Activated CD8-positive, alpha-beta memory T cell treated with anti-CD3 and anti-CD28 coated beads for 36 hours (primary cell): Measurements from ENCODE around the gene ACR. TPM values are rescaled to one million over a fixed set of nuclear protein-coding genes. Genes with fewer than 3 reads are reported as not detected.
"Not testable (repeated sequence)": the region's sequence is repeated elsewhere in the genome, so short reads cannot be mapped to it uniquely, and the experiment has no call there.

Experiments used
- CTCF ChIA-PET: fragments of 350-600 bp; sonication (Branson Sonifier 250); formaldehyde crosslinking; loops from one replicate; lab custom pipeline; 2021; ENCODE audit warnings: antibody characterized with exemption; lab: Charles Lee
- POLR2A ChIA-PET: fragments of 350-600 bp; sonication (Branson Sonifier 250); formaldehyde crosslinking; loops from one replicate; lab custom pipeline; 2021; ENCODE audit warnings: antibody characterized with exemption; lab: Charles Lee
- total RNA-seq, 2 experiments: library from RNA; stranded (reverse); gene quantifications; one replicate each; pipeline ENCODE4 v1.2.3, GENCODE V29; 2021

The ACR gene
- total RNA-seq, 2 experiments from 2014 or later, result not detected

DNA sequence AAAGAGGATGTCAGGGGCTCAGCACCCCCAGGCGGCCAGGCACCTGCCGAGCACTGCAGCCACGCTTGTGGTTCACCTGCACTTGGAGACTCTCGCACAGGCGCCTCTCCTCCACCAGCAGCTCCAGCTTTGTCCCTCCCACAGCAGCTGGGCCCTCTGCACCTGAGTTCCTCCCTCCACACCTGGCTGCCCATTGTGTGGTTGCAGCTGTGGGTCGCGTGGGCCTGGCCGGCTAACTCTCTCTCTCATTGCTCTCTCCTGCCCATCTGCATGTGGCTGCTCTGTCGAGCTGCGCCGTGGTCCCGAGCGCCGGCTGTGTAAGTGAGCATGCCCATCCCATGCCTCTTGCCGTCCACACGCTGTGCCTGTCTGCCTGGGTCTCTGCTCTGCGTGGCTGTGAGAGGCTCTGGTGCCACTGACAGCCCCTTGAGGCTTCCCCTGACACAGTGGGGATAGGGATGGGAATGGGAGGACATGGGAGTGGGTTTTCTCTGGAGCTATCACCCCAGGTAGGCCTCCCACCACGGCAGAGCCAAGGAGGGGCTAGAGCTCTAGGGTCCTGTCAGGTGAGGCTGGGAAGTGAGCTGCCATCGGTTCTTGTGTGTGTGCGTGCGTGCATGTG lies 8.5 kb upstream of the ACR start:
- ChIA-PET POLR2A (no interaction called here), CTCF (no interaction called here)

GRCh38 chr22:50730013-50730891 lies 7.8 kb upstream of the ACR start:
- ChIA-PET CTCF (no interaction called here), POLR2A (no interaction called here)

DNA sequence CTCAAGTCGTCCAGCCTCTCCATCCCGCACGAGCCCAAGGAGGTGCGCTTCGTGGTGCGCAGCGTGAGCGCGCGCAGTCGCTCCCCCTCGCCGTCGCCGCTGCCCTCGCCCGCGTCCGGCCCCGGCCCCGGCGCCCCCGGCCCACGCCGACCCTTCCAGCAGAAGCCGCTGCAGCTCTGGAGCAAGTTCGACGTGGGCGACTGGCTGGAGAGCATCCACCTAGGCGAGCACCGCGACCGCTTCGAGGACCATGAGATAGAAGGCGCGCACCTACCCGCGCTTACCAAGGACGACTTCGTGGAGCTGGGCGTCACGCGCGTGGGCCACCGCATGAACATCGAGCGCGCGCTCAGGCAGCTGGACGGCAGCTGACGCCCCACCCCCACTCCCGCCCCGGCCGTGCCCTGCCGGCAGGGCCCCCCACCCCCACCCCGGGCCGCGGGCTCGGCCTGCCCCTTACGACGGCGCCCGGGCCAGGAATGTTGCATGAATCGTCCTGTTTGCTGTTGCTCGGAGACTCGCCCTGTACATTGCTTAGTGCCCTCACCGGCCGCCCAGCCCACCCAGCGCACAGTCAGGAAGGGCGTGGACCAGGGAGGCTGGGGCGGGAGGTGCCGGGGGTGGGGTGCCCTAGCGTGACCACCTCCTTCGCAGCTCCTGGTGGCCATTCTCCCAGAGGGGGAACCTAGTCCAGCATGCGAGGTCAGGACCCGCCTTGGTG lies 6.9 kb upstream of the ACR start:
- ChIA-PET CTCF (interaction anchor here (0.6 to 1.4 kb wide), 2 partner anchors 32 to 38 kb away, joined by 3 to 4 read pairs; no protein-coding TSS in a partner anchor), POLR2A (no interaction called here)

DNA sequence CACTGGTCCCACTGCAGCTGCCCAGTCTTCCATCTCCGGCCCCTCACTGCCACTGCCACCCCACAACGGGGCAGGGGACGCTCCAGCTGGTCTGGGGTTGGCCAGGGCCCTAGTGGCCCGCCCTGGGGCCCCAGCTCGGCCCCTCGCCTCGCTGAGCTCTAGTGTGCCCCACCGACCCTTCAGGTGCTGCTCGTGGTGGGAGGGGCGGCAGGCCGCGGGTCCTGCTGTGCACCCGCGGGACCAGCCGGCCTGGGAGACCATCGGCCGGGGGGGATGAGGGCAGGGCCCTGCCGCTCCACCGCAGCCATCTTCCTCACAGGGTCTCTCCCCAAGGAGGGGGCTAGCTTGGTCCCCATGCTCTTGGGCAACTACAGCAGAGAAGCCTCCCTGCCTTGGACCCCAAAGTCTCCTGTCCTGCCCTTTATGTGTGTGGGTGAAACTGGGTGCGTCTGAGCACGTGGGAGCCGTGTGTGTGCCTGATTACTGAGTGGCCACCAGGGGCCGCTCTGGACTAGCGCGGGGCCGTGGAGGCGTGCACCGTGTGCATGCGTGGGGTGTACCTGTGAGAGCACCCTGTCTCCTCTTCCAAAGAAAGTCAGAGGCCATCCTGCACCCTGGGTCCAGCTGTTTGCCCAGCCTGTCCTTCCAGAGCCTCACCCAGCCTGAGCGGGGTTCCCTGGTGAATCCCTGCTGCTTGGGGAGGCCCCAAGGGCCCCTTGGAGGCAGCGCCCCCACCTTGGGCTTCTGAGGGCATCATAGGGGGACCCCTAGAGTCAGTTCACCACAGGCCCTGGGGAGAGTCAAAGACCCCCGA lies 6.0 kb upstream of the ACR start:
- CTCF ChIA-PET, result interaction anchor here (0.6 to 1.4 kb wide), 2 partner anchors 39 to 358 kb away, joined by 3 to 4 read pairs; no protein-coding TSS in a partner anchor
- POLR2A ChIA-PET, result no interaction called here

GRCh38 chr22:50732681-50733080 lies 5.3 kb upstream of the ACR start:
- ChIA-PET POLR2A (no interaction called here), CTCF (interaction anchor here (0.6 to 1.4 kb wide), 2 partner anchors 40 to 358 kb away, joined by 3 to 4 read pairs; no protein-coding TSS in a partner anchor)

DNA sequence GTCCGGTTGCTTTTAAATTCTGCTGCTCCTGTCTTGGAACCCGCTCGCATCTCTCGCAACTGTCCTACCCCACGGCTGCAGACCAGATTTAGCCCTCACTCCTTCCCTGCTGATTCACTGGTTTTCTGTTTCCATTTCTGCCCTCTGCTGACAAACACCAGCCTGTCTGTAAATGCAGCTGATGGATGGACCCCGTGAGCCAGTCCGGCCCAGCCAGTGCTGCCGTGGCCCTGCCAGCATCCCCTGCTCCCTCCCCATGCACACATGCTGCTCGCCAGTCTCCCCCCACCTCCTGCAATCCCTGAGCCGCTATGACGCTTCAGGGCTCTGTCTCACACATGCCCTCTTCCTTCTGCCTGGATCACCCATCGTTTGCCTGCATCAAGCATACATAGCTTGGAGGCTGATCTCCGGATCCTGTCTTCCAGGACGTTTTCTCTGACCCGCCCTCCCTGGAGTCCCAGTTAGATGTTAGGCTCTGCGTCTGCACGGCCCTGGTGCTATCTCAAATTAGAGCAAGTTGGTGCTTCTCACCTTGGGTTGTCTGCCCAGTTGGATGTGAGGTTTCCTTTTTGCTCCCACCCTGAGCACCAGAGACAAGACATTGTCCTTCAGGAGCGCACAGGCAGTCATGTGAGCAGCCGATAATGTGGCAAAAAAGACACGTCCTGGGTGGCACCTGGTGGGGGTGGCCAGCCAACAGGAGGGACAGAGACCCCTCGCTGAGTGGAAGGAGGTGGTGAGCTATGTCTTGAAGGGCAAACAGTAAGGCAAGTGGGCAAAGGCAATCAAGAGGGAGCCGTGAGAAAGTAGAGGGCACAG lies 4.3 kb upstream of the ACR start:
- ChIA-PET POLR2A (no interaction called here), CTCF (no interaction called here)

- POLR2A ChIA-PET, result no interaction called here
- CTCF ChIA-PET, result no interaction called here
Measured at GRCh38 chr22:50734343-50734771, 3.6 kb upstream of the ACR start.

GRCh38 chr22:50734986-50735738 lies 2.8 kb upstream of the ACR start:
- ChIA-PET POLR2A (no interaction called here), CTCF (no interaction called here)

- POLR2A ChIA-PET, result no interaction called here
- CTCF ChIA-PET, result no interaction called here
Measured at GRCh38 chr22:50735739-50736030, 2.3 kb upstream of the ACR start.

- POLR2A ChIA-PET, result no interaction called here
- CTCF ChIA-PET, result no interaction called here
Measured at GRCh38 chr22:50738649-50739227, 734 bp downstream of the ACR start.

GRCh38 chr22:50739279-50739691 lies 1.3 kb downstream of the ACR start:
- ChIA-PET POLR2A (no interaction called here), CTCF (no interaction called here)

DNA sequence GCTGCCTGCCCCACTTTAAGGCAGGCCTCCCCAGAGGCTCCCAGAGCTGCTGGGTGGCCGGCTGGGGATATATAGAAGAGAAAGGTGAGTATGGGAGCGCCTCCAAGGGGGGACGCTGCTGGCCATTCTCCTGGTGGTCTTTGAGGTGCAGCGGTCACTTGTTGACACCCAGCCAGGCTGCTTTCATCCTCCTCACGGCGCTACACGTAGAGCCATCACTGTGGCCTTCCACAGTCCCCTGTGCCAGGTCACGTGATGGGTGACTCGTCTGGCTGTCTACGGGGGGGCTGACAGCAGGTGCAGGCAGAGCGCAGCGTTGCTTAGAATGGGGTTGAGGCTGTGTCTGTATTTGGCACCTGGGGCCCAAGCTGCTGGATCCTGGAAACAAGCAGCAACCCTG lies 1.9 kb downstream of the ACR start:
- POLR2A ChIA-PET, result no interaction called here
- CTCF ChIA-PET, result no interaction called here

GRCh38 chr22:50740714-50741113 lies 2.7 kb downstream of the ACR start:
- POLR2A ChIA-PET, CTCF ChIA-PET: not testable (repeated sequence)

- POLR2A ChIA-PET, CTCF ChIA-PET: not testable (repeated sequence)
Measured at GRCh38 chr22:50744424-50744823, 6.4 kb downstream of the ACR start.

DNA sequence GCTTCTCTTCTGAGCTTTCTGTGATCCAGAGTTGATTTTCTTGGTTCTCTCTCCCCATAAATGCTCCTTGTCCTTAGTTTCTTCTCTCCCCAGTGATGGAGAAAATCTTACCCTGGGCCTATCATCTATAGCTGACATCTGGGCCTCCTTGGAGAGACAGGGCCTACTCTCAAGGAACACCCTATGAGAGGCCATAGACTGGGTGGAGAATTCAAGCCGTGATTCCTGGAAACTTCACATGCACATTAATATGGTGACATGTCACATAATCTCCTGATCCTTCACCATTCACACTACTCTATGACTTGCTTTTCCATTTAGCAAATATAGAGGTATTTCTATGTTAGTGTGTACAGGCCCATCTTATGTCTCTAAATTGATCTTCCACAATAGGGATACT lies 9.5 kb downstream of the ACR start:
- CTCF ChIA-PET, POLR2A ChIA-PET: not testable (repeated sequence)

- CTCF ChIA-PET, POLR2A ChIA-PET: not testable (repeated sequence)
Measured at GRCh38 chr22:50748630-50749029, 10.6 kb downstream of the ACR start.

DNA sequence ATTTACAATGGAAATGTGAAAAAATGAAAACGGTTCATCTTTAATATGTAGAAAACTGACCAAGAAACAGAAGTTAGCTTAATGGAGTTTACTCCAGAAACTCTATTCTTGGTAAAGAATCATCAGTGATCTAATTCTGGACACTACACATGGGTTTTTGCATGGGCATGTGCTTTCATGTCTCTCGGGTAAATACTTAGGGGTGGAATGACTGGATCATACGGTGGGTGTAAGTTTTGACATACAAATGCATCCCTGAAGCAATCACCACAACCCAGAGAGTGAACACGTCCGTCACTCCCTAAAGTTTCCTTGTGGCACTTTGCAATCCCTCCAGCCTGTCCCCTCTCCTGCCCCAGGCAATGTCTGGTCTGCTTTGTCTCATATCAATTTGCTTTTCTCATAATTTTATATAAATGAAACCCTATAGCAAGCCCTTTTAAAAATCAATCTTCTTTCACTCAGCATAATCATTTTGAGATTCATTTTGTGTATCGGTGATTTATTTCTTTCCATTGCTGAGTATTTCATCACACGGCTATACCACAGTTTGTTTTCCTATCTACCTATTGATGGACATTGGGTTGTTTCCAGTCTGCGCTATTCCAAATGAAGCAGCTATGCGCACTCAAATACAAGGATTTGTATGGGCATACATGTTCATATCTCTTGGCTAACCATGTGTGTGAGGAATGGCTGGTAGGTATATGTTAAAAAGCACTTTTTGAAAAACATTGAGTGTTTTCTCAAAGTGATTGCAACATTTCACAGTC lies 11.5 kb downstream of the ACR start:
- POLR2A ChIA-PET, result not testable (repeated sequence)

More for the DNA sequence above, 11.5 kb downstream of the ACR start:
- CTCF ChIA-PET, result not testable (repeated sequence)
